GM19099 (cell line): ENCODE measurements around the gene ARHGEF16.

ENCODE experiments used
- POLR2A ChIP-seq: IDR thresholded peaks from 3 replicates; pipeline ENCODE4 v1.6.1; 2011; ENCODE audit warnings: low read depth; ENCODE audit not compliant: insufficient read length; ENCODE audit errors: extremely low read depth

The ARHGEF16 gene

DNA sequence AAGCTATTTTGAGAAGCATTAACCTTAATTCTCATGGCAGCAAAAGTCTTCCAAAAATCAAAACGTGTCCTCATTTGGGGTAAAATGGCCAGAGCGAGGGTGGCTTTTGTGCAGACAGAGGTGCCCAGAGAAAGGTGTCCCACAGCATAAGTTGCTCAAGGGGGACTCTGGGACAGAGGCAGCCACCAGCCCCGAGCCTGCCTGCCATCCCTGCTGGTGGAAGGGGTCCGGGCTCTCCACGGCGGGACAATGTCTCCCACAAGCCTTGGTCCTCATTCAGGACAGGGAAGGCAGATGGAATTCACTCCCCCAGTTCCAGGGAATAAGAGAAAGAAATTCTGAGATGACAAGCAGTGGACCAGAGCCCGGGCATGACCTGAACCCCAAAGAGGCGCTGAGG, 12.6 kb upstream of the ARHGEF16 start:
- no peak for TF ChIP-seq POLR2A

DNA sequence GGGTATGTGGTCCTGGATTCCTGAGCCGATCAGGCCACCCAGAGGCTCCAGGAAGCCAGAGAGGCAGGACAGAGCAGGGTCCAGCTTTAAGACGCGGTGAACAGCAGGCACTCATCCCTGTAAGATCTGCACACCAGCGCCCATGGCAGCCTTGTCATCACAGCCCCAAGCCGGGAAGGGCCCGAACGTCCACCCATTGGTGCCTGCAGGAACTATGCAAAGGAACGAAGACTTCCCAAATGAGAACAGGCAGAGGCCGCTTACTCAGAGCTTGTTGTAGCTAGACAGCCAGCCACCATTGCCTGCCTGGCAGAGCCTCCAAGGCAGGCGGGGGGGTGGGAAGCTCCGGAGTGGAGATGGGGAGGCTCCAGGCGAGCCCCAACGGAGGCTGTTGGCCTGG, 12.1 kb upstream of the ARHGEF16 start:
- no peak for TF ChIP-seq POLR2A

DNA sequence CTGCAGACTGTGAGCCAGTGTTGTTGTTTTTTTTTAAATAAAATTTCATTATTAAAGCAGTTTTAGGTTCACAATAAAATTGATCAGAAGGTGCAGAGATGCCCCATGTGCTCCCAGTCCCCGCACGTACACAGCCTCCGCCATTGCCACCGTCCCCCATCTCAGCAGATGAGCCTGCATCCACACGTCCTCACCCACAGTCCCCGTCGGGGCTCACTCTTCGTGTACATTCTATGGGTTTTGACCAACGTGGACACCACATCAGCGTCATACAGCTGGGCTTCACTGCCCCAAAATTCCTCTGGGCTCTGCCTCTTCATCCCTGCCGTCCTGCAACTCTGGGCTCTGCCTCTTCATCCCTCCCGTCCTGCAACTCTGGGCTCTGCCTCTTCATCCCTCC, 11.6 kb upstream of the ARHGEF16 start:
- TF ChIP-seq POLR2A = no peak

DNA sequence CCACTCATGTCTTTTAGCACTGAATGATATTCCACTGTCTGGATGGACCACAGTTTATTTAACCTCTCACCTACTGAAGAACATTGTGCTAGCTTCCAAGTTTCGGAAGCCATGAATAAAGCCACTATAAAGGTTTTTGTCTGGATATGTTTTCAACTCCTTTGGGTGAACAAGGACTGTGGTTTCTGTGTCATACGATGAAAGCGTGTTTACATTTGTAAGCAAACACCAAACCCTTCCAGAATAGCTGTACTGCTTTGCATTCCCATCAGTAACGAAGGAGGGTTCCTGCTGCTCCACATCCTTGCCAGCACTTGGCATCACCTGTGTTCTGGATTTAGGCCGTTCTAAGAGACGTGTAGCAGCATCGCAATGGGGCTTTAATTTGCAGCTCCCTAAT, 10.7 kb upstream of the ARHGEF16 start:
- no peak for TF ChIP-seq POLR2A

DNA sequence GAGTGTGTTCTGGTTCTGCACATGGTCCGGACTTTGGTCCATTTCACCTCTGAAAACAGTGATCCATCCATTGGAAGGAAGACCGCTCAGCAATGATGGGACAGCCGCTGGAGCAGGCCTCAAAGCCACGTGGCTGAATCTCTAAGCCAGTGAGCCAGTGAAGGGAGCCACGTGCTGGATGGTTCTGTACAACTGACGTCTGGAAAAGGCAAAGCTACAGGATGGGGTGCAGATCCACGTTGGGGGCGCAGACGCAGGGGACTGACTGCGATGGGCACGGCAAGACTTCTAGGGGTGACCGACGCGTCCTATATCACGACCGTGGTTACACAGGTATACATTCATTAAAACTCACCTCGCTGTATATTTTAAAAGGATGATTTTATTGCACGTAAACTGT, 10.2 kb upstream of the ARHGEF16 start:
- no peak for TF ChIP-seq POLR2A

DNA sequence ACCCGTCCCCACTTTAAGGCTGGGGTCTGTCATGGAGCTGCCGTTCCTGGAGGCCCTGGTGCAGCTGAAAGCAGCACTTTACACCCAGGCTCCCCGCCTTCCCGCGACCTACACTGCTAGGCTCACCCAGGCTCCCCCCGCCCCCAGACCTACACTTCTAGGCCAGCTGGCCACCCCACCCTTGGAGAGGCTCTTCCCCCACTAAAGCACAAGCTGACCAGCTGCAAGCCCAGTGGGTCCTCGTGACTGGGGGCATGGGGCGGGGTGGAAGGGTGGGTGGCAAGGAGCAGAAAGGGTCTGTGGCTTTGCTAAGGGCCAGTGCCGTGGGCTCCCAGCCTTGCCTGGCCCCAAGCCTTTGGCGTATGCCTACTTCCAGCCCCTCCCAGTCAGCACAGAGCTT, 9.7 kb upstream of the ARHGEF16 start:
- no peak for TF ChIP-seq POLR2A

DNA sequence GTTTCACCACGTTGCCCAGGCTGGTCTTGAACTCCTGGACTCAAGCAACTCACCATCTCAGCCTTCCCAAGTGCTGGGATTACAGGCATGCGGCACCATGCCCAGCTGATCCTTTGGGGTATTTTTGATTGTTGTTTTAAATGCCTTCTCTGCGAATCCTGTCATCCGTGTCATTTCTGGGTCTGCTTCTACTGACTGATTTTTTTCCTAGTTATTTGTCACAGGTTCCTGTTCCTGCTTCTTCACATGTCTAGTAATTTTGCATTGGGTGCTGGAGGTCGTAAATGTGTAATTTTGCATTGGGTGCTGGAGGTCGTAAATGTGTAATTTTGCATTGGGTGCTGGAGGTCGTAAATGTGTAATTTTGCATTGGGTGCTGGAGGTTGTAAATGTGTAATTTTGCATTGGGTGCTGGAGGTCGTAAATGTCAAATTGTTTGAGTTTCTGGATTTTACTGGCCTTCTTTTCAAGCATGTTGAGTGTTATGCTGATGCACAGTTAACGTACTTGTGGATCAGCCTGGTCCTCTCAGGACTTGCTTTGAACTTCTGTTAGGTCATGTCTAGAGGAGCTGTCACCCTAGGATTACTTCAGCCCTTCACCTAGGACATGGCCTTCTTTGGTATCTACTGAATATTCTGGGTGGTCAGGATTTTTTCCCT, 4.1 kb upstream of the ARHGEF16 start:
- no peak for TF ChIP-seq POLR2A

DNA sequence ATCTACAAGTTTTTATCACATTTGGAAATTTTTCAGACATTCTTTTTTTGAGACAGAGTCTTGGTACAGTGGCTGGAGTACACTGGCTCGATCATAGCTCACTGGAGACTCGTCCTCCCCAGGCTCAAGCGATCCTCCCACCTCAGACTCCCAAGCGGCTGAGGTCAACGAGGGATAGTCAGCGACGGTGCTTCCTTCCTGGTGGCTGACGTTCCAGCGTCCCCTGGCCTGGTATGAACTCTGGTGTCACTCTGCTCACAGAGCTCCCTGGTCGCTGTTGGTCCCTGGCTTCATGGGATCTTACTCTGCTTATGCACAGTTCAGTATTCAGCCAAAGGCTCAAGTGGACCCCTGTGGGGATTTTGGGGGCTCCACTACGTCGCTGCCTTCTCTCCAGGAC, 3.5 kb upstream of the ARHGEF16 start:
- no peak for TF ChIP-seq POLR2A

DNA sequence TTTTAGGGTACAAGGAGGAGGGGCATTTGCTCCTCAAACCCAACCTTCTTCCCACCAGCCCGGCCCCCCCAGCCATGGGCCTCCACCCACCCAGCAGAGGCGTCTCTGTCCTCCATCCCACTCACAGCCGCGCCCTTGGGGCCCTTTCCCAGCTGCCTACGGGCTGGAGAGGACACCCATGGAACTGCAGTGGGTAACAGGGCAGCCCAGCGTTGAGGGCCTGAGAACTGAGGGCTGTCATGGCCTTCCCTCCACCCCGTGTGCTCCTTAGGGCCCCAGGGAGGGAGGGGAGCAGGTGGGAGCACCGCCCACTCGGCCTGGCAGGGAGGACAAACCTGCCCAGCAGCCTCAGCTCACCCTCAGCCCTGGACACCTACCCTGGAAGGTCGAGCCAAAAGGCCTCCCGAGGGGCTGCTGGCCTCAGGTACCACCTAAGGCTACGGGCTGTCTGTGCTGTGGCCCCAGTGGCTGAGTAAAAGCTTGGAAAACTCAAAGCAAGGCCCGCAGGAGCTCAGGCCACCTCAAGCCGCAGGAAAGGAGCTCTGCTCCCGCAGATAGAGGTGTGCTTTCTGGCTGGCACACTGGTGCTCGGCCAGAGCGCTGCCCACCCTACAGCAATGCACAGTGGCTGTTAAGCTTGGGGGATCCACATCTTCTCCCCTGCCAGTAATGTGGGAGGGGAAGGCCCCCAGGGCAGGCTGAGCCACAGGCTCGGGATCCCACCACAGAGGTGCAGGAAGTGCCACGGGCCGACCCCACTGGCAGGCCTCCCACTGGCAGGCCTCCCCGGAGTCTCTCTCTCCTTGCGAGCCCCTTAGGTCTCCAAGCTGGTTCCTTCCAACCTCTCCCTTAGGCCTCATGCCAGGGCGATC, 2.2 kb upstream of the ARHGEF16 start:
- no peak for TF ChIP-seq POLR2A

DNA sequence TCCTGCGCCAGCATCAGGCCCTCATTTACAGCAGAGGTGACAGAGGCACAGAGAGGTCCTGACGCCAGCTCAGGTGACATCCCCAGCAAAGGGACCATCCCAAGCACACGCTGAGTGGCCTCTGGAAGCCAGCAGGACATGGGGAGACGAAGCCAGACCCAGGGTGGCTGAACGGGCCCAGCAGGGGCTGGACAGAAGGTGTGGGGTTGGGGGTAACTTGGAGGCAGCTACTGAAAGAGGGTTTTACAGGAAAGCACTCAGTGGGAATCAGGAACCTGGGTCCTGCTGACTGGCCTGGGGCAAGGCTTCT, 1.6 kb upstream of the ARHGEF16 start:
- no peak for TF ChIP-seq POLR2A

DNA sequence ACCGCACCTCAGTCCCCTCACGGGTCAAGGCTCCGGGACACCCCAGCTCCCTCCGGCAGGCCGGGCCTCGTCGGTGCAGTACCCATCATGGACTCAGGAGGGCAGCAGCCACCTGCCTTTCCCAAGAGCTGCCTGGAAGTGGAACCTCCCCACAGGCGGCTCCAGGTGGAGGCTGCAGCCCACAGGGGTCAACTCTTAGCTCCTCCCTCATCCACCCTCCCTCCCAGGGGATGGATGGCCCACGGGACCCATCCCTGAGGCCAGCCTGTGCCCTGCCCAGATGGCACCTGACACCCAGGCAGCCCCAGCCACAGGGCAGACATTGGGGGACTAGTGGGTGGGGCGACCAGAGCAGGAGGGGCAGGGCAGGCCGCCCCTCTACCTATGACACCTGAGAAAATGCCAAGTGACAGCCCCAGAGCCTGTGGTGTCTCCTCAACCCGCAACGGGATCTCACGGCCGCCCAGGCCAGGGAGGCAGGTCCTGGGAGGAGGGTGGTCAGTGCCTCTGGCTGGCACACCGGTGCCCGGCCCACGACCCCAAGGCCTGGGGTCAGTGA, 1.2 kb upstream of the ARHGEF16 start:
- TF ChIP-seq POLR2A = no peak

DNA sequence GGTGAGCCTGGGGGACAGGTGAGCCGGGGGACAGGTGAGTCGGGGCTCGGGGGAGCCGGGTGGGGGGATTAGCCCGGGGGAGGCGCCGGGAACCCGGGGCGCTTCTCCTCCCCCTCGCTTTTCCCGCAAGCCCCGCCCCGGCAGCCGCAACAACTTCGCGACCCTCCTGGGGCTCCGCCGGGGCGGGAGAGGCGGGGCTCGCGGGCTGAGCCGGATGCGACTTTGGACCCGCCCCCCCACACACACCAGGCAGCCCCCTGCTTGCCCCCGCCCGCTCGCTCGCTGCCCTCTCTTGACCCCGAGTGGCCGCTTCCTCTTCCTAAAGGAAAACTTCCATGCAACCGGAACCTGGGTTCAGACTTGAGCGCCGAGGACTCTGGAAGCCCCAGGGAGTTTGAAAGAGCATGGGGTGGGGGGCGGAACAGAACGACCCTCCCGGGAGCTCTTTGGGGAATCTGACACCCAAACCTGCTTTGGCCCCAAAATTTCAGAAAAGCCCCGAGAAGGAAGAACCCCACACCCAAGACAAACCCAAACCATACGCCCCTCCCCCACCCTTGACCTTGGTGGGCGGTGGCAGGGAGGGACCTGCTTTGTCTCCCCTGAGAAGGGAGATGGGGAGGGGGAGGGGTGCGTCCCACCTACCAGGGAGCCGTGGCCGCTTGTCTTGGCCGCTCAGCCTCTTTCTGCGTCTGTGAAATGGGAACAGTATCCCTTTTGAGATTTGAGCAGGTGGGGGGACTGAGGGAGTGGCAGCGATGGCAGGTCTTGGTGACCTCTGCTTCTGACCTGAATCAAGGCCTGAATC, 550 bp downstream of the ARHGEF16 start:
- no peak for TF ChIP-seq POLR2A

DNA sequence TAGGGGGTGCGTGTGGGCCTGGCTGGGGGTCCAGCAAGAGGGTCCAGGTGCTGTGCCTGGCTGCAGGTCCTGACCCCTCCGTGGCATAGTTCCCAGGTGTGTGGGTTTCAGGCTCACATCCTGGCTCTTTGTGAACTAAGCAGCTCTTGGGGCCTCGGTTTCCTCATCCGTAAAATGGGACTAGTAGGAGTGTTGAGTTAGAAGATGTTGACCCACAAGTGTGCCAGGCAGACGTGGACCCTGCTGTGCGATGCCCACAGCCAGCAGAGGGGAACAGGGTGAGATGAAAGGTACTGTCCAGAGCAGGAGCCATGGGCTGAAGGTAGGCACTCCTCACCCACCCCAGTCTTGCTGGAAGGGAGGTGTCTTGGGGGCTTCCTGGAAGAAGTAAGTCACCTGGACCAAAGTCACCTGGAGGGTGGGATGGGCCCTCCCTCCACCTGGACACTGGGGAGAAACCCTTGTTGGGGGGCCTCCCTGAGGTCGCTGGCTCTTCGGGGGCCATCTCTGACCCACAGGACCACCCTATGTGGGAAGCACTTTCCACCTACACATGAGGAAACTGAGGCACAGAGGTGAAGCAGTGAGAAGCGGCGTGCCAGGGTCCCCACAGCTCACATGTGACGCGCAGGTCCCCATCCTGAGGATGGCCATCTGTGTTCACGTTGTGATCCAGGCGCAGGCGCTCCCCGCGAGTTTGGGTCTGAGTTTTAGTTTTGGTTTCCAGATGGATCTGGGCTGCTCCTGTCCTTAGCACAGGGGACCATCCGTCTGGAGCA, 1.4 kb downstream of the ARHGEF16 start:
- TF ChIP-seq POLR2A = no peak

DNA sequence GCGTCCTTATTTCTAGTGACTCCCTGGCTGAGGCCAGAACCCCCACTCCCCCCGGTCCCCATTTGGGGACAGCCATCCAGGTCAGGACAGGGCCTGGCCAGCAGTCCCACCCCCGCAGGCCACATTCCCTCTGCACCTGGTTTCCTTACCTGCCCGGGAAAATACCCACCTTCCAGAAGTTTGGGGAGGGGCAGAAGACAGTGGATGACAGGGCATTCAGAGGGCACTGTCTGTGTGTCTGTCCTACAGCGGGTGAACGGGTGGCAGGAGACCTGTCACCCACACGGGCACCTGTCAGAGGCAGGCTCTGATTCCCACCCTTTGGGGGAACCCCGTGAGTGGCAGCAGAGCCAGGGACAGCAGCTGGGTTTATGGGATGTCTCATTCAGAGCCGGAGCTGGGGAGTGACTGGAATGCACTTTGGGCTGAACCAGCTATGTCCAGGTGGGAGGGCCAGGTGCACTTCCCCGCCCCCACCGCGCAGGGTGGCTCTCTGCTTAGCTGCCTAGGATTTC, 2.0 kb downstream of the ARHGEF16 start:
- no peak for TF ChIP-seq POLR2A
